Esophagus squamous epithelium (tissue), 4 donors: Measurements from ENCODE around the gene FAM180A.

Experiments used
- CTCF ChIP-seq, 6 experiments: fragments of 450-650 bp in 4 of 6; fragments of 200-600 bp in 2 of 6; sonication (generic) in 2 of 6; IDR thresholded peaks; one replicate each; pipeline ENCODE4 v1.5.1; 2016 to 2019; ENCODE audit warnings: antibody characterized with exemption in 6 of 6, mild to moderate bottlenecking in 4 of 6, moderate library complexity in 4 of 6
- POLR2A ChIP-seq, 4 donors: fragments of 450-650 bp; IDR thresholded peaks; one replicate each; pipeline ENCODE4 v1.6.1; 2017; ENCODE audit warnings: antibody characterized with exemption in 4 of 4, mild to moderate bottlenecking in 4 of 4, moderate library complexity in 3 of 4

GRCh38 chr7:135763261-135763660, 14.6 kb upstream of the FAM180A start:
- no peak for TF ChIP-seq CTCF (IDR thresholded peaks at IDR 0.05)
- no peak for TF ChIP-seq POLR2A (IDR thresholded peaks at IDR 0.05)
